Mammary epithelial cell (primary cell): Measurements from ENCODE around the gene SLC30A2.

Experiments
- EZH2 ChIP-seq: IDR thresholded peaks from 2 replicates; pipeline ENCODE4 v1.6.1; 2012; ENCODE audit warnings: low read length, inconsistent platforms, borderline replicate concordance
- TF ChIP-seq, protein P1 (sequence below), 2 donors: IDR thresholded peaks in 1 of 2; conservative IDR thresholded peaks in 1 of 2; 2 replicates each; pipeline ENCODE4 v1.5.1; 2011 to 2012; ENCODE audit warnings: inconsistent platforms in 2 of 2, low read length in 2 of 2, mild to moderate bottlenecking in 2 of 2, control low read depth in 1 of 2, low read depth in 1 of 2; ENCODE audit not compliant: insufficient read depth in 1 of 2; ENCODE audit errors: extremely low read depth in 1 of 2

DNA sequence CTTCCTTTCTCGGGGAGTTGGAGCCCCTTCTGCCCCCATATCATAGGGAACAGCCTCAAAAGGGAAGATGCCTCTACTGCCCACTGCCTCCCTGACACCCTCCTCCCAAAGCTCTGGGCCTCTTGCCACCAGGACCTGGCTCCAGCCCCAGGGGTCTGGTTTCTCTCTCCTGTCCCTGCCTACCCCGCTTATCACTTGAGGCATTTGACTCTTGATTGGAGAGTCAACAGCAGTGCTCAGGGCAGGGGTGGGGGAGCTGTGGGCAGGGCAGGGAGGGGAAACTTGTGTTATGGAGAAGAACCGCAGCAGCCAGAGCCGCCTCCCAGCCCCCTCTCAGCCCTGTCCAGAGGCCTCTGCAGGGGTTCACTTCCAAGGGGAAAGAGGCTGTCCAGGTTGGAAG lies 20.9 kb upstream of the SLC30A2 start:
- TF ChIP-seq, protein P1, sequence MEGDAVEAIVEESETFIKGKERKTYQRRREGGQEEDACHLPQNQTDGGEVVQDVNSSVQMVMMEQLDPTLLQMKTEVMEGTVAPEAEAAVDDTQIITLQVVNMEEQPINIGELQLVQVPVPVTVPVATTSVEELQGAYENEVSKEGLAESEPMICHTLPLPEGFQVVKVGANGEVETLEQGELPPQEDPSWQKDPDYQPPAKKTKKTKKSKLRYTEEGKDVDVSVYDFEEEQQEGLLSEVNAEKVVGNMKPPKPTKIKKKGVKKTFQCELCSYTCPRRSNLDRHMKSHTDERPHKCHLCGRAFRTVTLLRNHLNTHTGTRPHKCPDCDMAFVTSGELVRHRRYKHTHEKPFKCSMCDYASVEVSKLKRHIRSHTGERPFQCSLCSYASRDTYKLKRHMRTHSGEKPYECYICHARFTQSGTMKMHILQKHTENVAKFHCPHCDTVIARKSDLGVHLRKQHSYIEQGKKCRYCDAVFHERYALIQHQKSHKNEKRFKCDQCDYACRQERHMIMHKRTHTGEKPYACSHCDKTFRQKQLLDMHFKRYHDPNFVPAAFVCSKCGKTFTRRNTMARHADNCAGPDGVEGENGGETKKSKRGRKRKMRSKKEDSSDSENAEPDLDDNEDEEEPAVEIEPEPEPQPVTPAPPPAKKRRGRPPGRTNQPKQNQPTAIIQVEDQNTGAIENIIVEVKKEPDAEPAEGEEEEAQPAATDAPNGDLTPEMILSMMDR (conservative IDR thresholded peaks at IDR 0.05 in 1 of 2, IDR thresholded peaks at IDR 0.05 in 1 of 2; ENCODE audit: extremely low read depth in 1 of 2, insufficient read depth in 1 of 2, low read depth in 1 of 2, low read length in 2 of 2): no peak
- no peak for TF ChIP-seq EZH2
